Tibial artery (tissue), 4 donors: ENCODE results near the gene KCNJ6.

ENCODE experiments used
- DNase-seq, 2 donors: peaks; one replicate each; pipeline ENCODE4 v3.0.0-alpha.2; 2019
- H3K27ac ChIP-seq, 2 donors: fragments of 200-600 bp; sonication (generic) in 1 of 2; 1 replicate in 1 of 2; 2 replicates in 1 of 2; pipeline ENCODE4 v1.5.1; 2018 to 2019; ENCODE audit warnings: mild to moderate bottlenecking in 1 of 2
- H3K27me3 ChIP-seq, 2 donors: fragments of 200-600 bp; sonication (generic) in 1 of 2; one replicate each; pipeline versions ENCODE4 v1.5.1 to v1.6.0; 2016 to 2019
- H3K36me3 ChIP-seq, 3 donors: fragments of 200-600 bp; sonication (generic) in 2 of 3; one replicate each; pipeline ENCODE4 v1.5.1; 2016 to 2019; ENCODE audit warnings: mild to moderate bottlenecking in 2 of 3
- H3K4me1 ChIP-seq, 4 donors: fragments of 200-600 bp; sonication (generic) in 2 of 4; 1 replicate in 3 of 4; 2 replicates in 1 of 4; pipeline ENCODE4 v1.5.1; 2016 to 2019
- H3K4me3 ChIP-seq, 2 donors: fragments of 200-600 bp; sonication (generic) in 1 of 2; 1 replicate in 1 of 2; 2 replicates in 1 of 2; pipeline ENCODE4 v1.5.1; 2018 to 2019; ENCODE audit warnings: mild to moderate bottlenecking in 2 of 2
- H3K9me3 ChIP-seq, 3 donors: fragments of 200-600 bp; sonication (generic) in 1 of 3; one replicate each; pipeline ENCODE4 v1.5.1; 2016 to 2019
- CTCF ChIP-seq, 2 experiments: fragments of 200-600 bp in 1 of 2; fragments of 450-650 bp in 1 of 2; IDR thresholded peaks; one replicate each; pipeline ENCODE4 v1.5.1; 2017 to 2019; ENCODE audit warnings: antibody characterized with exemption in 2 of 2, mild to moderate bottlenecking in 1 of 2, moderate library complexity in 1 of 2
- intact Hi-C: fragments of 100-400 bp; cut with DNase I; formaldehyde crosslinking; loops from one replicate; pipeline ENCODE4 v1.15.0; 2023; ENCODE audit warnings: low total_unique reads

Gene KCNJ6

GRCh38 chr21:37888659-37889058, 27.6 kb downstream of the KCNJ6 start:
- Histone ChIP-seq H3K27ac (no peak overlapping the region), H3K9me3 (no peaks in the 10 kb centered on the region), H3K27me3 (peaks cover 0 to 11% of the 10 kb centered on the region in 2 donors), H3K36me3 (no peaks in the 10 kb centered on the region), H3K4me1 (no peaks in the 10 kb centered on the region), H3K4me3 (no peak overlapping the region)
- no peak for TF ChIP-seq CTCF (IDR thresholded peaks at IDR 0.05)
- DNase-seq = no peak
- intact Hi-C loops = no loop called here

DNA sequence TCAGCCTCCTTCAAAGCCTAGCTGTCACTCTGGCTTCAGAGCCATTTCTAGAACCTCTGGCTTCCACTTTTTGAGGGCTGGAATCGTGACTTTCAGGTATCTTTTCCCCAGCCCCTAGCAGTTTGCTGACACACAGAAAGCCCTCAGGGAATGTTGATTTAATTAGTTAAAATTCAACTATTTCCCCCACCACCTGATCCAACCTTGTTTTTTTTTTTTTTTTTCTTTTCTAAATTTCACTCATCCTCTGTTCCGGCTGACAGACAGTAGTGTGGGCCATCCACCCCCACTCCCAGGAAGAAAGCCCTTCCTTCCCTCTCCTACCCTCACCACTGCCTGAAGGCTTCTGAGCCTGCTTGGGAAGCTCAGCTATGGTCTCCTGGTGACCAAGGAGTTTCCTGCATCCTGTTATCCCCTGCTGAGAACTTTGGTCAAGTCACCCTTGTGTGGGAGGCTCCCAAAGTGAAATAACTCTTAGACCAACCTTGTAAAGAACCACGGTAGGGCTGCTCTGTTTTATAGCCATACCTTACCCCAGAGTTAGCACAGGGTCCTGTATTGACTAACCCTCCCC, 29.4 kb downstream of the KCNJ6 start:
- Histone ChIP-seq H3K36me3 (no peaks in the 10 kb centered on the region), H3K9me3 (no peaks in the 10 kb centered on the region), H3K4me3 (no peak overlapping the region), H3K27ac (no peak overlapping the region), H3K27me3 (peaks cover 0 to 11% of the 10 kb centered on the region in 2 donors), H3K4me1 (no peaks in the 10 kb centered on the region)
- no peak for TF ChIP-seq CTCF (IDR thresholded peaks at IDR 0.05)
- no peak for DNase-seq
- intact Hi-C loops = no loop called here

DNA sequence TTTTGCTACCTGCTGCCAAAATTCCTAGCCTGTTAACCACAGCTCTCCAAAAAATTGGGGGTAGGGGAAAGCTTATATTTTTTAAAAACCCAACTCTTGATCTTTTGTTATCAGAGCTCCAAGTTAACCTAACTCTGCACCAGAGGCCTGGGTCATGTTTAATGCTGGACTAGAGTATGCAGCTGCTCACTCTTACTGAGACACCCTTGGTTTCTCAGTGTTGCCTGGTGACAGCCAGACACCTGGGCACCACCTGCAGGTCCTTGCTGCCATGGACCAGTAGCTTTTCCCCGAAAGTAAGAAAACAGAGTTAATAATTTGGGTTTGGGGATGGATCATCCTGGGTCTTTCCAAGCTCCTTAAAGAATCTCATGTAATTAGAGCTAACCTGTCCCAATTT, 30.1 kb downstream of the KCNJ6 start:
- peaks cover 0 to 11% of the 10 kb centered on the region in 2 donors for H3K27me3 ChIP-seq
- intact Hi-C loops = no loop called here
- no peak for DNase-seq
- H3K4me3 ChIP-seq = no peak overlapping the region
- no peak overlapping the region for H3K27ac ChIP-seq
- no peaks in the 10 kb centered on the region for H3K36me3 ChIP-seq
- no peak for TF ChIP-seq CTCF (IDR thresholded peaks at IDR 0.05)
- H3K4me1 ChIP-seq = no peaks in the 10 kb centered on the region
- H3K9me3 ChIP-seq = no peaks in the 10 kb centered on the region

- no peaks in the 10 kb centered on the region for H3K36me3 ChIP-seq
- no peaks in the 10 kb centered on the region for H3K9me3 ChIP-seq
- TF ChIP-seq CTCF (IDR thresholded peaks at IDR 0.05) = no peak
- intact Hi-C loops = no loop called here
- H3K4me3 ChIP-seq = no peak overlapping the region
- peaks cover 0 to 2% of the 10 kb centered on the region in 2 donors for H3K27me3 ChIP-seq
- H3K4me1 ChIP-seq = no peaks in the 10 kb centered on the region
- H3K27ac ChIP-seq = no peak overlapping the region
- no peak for DNase-seq
These were observed 37.2 kb downstream of the KCNJ6 start for GRCh38 chr21:37878946-37879660.

GRCh38 chr21:37877888-37878684, 38.2 kb downstream of the KCNJ6 start:
- no peak for DNase-seq
- H3K36me3 ChIP-seq = no peaks in the 10 kb centered on the region
- no peaks in the 10 kb centered on the region for H3K4me1 ChIP-seq
- TF ChIP-seq CTCF (IDR thresholded peaks at IDR 0.05) = no peak
- no peak overlapping the region for H3K27ac ChIP-seq
- H3K27me3 ChIP-seq = peaks cover 0 to 2% of the 10 kb centered on the region in 2 donors
- intact Hi-C loops = no loop called here
- H3K9me3 ChIP-seq = no peaks in the 10 kb centered on the region
- H3K4me3 ChIP-seq = no peak overlapping the region
